Glomerular visceral epithelial cell (primary cell): ENCODE measurements around the gene C1QTNF5.

Source experiments
- DNase-seq: peaks from one replicate; pipeline ENCODE4 v3.0.0-alpha.2; 2016; ENCODE audit errors: extremely low spot score

Gene C1QTNF5

DNA sequence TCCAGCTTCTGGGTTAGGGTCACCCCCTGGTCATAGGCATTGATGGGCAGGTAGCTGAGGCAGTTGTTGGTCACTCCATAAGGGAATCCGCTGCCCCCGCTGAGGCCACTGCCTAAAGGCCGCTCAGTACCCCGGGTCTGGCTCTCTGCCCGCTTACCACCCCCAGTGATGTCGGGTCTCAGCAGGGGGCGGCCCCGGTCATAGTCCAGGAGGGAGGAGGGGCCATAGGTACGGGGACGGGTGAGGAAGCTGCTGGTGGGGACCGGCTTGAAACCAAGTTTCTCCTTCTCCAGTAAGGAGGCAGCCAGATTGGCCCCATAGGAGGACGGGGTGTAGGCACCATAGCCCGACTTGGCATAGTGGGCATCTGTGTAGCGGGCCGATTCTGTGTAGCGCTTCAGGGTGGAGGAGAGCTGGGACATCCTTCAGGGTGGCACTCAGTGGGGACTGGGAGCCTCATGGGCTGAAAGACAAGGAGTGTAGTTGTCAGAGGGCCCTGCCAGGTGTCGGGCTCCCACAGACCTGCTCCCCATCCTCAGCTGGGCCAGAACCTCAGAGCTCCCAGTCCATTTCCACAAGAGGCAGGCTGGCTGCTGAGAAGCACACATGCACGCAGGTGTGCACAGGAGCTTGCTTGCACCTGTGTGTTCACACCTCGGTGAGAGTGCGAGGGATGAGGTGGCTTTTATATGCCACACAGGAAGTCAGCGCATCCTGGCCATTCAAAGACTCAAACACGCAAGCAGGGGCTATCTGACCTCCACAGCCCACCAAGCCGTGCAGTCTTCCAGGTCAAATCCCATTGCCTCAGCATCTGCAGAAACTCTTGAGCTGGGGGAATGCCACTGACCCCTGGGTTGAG lies 32.6 kb upstream of the C1QTNF5 start:
- no peak for DNase-seq

DNA sequence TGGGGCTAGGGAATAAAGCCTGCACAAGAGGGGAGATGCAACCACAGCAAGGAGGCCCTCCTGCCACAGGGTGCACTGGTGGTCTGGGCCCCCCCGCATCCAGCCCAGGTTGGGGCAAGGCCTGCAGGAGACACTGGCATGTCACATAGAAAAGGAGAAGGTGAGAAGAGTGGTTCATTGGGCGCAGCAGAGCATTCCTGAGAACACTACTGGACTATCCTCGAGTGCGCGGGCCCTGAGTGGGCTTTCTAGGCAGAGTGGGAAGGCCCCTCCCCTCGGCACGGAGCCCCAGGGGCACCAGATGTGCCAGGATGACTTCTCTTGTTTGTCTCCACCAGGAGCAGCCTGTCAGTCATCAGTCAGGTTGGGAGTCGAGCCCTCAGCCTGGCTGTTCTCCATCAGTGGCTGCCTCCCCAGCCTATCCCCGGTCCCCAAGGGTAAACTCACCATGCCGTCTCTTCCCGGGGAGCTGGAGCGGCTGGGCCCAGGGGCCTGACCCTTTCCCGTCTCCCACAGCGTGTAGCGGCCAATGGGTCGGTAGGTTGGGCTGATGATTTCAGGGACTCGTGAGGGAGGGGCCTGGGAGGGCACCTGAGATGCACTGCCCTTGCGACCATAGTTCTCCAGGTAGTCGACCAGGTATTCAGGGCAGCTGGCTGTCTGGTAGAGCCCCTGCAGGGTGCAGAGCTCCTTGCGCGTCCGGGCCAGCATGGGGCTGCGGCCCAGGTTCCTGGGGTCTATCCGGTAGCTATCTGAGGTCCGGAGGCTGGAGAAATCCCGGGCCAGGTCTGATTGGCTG lies 31.8 kb upstream of the C1QTNF5 start:
- DNase-seq, result no peak

DNA sequence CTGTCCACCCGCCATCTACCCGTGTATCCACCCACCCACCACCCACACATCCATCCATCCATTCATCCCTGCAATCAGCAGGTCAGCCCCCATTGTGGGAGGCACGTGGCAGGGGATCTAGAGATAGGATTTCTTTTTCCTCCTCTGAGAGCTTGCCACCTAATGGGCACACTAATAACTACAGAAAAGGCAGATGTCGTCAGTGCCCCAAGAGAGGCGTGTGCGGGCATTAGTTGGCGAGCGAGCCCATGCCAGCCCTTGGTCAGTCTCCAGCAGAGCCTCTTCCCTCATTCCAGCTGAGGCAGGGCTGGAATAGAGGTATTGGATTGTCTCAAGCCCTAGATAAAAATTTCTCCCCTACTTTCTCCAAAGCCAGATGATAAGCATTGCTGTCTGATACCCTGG lies 31.1 kb upstream of the C1QTNF5 start:
- peak; percentile 48 for DNase-seq

DNA sequence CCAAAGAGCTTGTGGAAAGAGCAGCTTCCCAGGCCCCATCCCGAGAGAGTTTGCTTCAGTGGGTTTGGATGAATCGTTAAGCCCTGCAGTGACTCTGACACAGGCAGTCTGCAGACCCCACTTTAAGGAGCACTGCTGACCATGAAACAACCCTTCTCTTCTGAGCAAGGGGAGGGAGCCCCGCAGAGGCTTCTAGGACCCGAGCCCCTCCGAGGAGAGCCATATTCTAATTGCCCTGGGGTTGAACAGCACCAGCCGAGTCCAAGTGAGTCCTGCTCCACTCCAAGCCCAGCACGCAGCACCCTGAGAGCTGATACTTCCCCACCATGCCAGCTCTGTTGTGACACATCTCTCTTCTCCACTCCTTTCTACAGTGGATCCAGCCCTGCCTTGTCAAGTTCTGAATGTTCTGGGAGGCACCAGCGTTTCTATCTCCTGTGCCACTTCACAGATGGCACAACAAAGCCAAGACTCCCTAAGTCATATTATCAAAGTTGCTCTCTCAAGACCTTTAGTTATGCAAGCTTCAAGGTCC lies 30.5 kb upstream of the C1QTNF5 start:
- no peak for DNase-seq

GRCh38 chr11:119370486-119371046 lies 29.9 kb upstream of the C1QTNF5 start:
- DNase-seq, result no peak

DNA sequence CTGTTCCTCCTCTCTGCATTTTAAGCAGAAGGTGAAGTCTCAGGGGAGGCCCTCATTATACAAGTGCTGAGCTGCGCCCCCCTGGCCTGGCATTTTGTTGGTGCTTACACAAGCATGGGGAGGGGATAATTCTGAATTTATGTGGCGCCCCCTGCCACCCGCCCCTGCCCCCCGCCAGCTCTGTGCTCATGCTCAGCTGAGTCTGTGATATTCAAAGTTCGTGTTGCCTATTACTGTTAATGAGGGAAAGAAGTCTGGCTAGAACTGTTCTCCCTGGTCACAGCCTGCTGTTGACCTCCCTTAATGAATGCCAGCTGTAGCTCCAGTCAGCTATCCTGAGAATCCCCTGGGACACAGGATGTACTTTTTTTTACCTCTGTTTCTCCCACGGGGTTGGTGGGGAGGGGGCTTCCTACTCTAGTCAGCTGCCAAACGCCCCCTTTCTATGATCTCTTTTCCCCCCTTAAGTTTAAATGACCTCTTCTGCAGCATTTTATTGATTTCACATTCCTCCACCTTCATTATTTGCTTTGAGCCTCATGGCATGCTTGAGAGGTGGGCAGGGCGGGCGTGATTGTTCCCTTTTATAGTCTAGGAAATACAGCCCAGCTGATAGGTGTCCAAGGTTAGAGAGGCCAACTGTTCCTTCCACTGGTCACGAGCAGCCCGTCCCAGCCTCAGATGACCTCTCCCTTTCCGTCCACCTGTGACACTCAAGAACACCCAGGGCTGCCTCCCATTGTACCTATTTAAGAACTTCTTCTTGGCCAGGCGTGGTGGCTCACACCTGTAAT lies 28.6 kb upstream of the C1QTNF5 start:
- DNase-seq, result no peak

DNA sequence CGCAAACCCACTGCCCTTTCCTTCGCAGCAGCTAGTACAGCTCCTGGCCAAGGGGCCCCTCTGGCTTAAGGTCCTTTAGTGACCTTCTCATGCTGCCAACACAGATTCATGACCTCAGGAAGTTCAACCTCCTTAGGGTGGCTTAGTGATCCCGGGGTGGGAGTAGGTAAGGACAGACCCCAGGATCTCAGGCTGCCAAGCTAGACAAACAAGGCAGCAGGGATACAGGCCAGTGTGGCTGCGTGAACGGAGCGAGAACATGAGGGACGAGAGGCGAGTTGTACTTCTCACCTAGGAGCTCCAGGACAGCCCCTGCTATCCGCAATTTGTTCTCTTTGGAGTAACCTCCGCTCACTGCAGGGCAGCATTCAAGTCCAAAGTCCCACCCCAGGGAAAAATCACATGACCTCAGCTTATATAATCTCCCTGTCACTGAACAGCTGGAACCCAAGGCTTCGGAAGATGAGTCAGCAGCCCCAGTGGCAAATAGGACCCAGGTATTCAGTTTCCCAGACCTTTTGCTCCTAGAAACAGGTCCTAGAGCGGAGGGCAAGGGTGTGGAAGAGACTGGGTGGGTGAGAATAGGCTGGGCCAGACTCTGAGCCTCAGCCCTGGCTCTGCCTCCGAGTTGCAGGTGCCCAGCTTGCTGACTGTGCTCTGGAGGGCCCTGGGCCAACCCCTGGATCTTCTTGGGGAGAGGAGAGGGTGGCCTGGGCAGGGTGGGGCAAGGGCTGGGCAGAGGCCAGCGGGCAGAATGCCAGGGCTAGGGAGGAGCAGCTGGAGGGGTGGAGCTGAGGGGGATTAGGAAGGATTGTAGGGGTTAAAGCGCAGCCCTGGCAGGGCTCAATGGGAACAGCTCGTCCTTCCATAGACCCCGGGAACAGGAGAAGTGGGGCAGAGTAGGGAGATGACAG lies 27.7 kb upstream of the C1QTNF5 start:
- DNase-seq, result peak; percentile 54

- peak; percentile 33 for DNase-seq
These were observed 27.0 kb upstream of the C1QTNF5 start for GRCh38 chr11:119367661-119368120.

- DNase-seq, result no peak
These were observed 26.3 kb upstream of the C1QTNF5 start for GRCh38 chr11:119366690-119367620.

GRCh38 chr11:119365071-119365591 lies 24.4 kb upstream of the C1QTNF5 start:
- DNase-seq, result no peak

DNA sequence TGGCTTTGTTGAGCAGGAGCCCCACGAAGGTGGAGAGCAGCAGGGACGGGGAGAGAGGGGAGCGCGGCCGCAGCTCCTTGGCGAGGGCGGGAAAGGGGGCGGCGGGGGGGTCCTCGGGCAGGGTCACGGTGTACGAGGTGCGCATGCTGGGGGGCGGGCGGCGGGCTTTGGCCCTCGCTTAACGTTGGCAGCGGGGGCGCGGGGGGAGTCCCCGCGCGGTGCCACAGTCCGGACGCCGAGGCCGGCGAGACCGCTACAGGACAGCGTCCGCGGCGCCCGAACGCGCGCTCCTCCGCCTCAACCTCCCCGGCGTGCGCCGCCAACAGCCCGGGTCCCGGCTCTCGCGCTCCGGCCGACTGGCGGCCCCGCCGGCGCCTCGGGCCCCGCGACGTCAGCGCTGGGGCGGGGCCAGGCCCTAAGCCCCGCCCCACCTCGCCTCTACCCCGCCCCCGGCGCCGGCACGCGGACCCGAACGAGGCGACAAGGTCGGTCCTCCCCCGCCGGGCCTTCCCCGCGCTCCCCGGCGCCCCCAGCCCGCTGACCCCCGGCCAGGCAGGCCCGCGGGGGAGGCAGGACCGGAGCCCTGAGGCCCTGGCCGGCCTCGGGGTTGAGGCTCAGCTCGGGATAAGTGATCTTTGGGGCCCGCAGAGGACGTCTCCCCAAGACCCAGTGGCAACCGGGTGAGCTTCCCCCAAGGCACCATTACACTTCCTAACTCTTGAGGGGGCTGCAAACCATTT lies 23.3 kb upstream of the C1QTNF5 start:
- DNase-seq, result peak; percentile 45

- no peak for DNase-seq
These were observed 22.6 kb upstream of the C1QTNF5 start for GRCh38 chr11:119363081-119363850.

DNA sequence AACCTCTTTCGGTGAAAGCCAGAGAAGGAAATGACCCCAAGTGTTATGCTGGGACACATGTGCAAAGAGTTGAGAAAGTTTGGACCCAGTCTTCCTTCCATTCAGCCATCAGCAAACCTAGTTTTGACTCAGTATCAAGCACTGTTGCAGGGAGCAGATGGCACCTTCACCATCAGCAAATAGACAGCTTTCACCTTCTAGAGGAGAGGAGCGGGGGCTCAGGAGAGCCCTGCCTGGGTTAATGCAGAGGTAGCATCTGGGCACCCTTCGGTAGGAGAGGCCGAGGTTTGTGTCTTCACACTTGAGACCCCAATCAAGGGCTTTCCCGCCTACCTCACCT lies 22.0 kb upstream of the C1QTNF5 start:
- DNase-seq, result no peak

- no peak for DNase-seq
These were observed 21.4 kb upstream of the C1QTNF5 start for GRCh38 chr11:119361941-119362725.

- peak; percentile 87 for DNase-seq
These were observed 20.5 kb upstream of the C1QTNF5 start for GRCh38 chr11:119361056-119361787.
